ENCODE results near the gene CPNE1.
"Not testable (repeated sequence)": the region's sequence is repeated elsewhere in the genome, so short reads cannot be mapped to it uniquely, and the experiment has no call there.

The CPNE1 gene

DNA sequence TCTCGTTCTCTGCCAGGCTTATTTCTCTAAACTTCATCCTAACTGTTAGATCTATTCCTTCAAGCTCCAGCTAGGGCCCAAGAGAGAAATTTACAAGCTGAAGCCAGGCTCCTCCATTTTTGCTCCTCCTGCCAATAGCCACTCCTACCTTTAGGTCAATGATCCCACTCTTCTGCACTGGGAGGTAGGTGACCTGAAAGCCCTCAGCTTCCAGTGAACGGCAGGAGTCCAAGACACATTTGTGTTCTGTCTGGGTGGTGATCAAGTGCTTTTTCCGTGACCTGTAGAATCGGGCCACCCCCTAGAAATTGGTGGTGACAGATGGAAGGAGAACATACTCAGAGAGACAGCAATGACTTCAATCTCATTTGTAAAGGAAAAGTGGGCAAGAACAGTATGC lies 25.6 kb upstream of the CPNE1 start:
- Histone ChIP-seq H3K4me3 (ENCODE audit: low read length) (no peak overlapping the region), H3K9ac (ENCODE audit: low read length) (no peak overlapping the region), H3K36me3 (replicated peaks; ENCODE audit: low read depth, low read length) (peaks cover 18% of the 10 kb centered on the region), H2AFZ (ENCODE audit: low read depth, low read length) (no peak overlapping the region), H3K4me1 (ENCODE audit: low read length) (no peaks in the 10 kb centered on the region), H3K79me2 (ENCODE audit: low read length) (no peaks in the 10 kb centered on the region), H3K27ac (ENCODE audit: low read length) (no peak overlapping the region), H3K9me3 (ENCODE audit: insufficient read depth, low read length) (no peaks in the 10 kb centered on the region), H4K20me1 (ENCODE audit: insufficient read depth, low read length) (no peaks in the 10 kb centered on the region), H3K4me2 (ENCODE audit: low read length) (no peak overlapping the region), H3K27me3 (ENCODE audit: low read depth, low read length) (no peaks in the 10 kb centered on the region)
- TF ChIP-seq EZH2phosphoT487 (IDR thresholded peaks at IDR 0.05; ENCODE audit: low read depth) = no peak
- TF ChIP-seq, protein P1, sequence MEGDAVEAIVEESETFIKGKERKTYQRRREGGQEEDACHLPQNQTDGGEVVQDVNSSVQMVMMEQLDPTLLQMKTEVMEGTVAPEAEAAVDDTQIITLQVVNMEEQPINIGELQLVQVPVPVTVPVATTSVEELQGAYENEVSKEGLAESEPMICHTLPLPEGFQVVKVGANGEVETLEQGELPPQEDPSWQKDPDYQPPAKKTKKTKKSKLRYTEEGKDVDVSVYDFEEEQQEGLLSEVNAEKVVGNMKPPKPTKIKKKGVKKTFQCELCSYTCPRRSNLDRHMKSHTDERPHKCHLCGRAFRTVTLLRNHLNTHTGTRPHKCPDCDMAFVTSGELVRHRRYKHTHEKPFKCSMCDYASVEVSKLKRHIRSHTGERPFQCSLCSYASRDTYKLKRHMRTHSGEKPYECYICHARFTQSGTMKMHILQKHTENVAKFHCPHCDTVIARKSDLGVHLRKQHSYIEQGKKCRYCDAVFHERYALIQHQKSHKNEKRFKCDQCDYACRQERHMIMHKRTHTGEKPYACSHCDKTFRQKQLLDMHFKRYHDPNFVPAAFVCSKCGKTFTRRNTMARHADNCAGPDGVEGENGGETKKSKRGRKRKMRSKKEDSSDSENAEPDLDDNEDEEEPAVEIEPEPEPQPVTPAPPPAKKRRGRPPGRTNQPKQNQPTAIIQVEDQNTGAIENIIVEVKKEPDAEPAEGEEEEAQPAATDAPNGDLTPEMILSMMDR (IDR thresholded peaks at IDR 0.05; ENCODE audit: low read depth, low read length) = no peak

DNA sequence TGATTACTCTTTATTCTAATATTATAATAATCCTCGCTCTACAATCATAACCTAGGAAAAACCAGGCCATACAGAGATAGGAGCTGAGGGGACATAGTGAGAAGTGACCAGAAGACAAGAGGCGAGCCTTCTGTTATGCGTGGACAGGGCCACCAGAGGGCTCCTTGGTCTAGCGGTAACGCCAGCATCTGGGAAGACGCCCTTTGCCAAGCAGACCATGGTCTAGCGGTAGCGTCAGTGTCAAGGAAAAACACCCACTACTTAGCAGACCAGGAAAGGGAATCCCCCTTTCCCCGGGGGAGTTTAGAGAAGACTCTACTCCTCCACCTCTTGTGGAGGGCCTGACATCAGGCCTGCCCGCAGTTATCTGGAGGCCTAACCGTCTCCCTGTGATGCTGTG lies 22.2 kb upstream of the CPNE1 start:
- H3K9ac ChIP-seq (ENCODE audit: low read length); H3K4me1 ChIP-seq (ENCODE audit: low read length); H3K27ac ChIP-seq (ENCODE audit: low read length); H3K79me2 ChIP-seq (ENCODE audit: low read length); H2AFZ ChIP-seq (ENCODE audit: low read depth, low read length); H4K20me1 ChIP-seq (ENCODE audit: insufficient read depth, low read length); H3K9me3 ChIP-seq (ENCODE audit: insufficient read depth, low read length); H3K4me2 ChIP-seq (ENCODE audit: low read length); H3K4me3 ChIP-seq (ENCODE audit: low read length); H3K27me3 ChIP-seq (ENCODE audit: low read depth, low read length): not testable (repeated sequence)
- TF ChIP-seq, protein P1 (IDR thresholded peaks at IDR 0.05; ENCODE audit: low read depth, low read length) = peak; percentile 18
- peaks cover 14% of the 10 kb centered on the region for H3K36me3 ChIP-seq (replicated peaks; ENCODE audit: low read depth, low read length)

DNA sequence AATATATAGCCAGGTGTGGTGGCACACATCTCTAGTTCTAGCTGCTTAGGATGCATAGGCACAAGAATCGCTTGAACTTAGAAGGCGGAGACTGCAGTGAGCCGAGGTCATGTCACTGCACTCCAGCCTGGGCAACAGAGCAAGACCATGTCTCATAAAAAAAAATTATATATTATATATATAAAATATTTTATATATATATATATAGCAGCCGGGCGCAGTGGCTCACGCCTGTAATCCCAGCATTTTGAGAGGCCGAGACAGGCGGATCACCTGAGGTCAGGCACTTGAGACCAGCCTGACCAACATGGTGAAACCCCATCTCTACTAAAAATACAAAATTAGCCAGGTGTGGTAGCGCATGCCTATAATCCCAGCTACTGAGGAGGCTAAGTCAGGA lies 20.7 kb upstream of the CPNE1 start:
- not testable (repeated sequence) for H3K27me3 ChIP-seq (ENCODE audit: low read depth, low read length); H3K27ac ChIP-seq (ENCODE audit: low read length); H3K9me3 ChIP-seq (ENCODE audit: insufficient read depth, low read length); H3K4me2 ChIP-seq (ENCODE audit: low read length); H3K4me3 ChIP-seq (ENCODE audit: low read length); H4K20me1 ChIP-seq (ENCODE audit: insufficient read depth, low read length); H3K79me2 ChIP-seq (ENCODE audit: low read length); H2AFZ ChIP-seq (ENCODE audit: low read depth, low read length); H3K9ac ChIP-seq (ENCODE audit: low read length); H3K4me1 ChIP-seq (ENCODE audit: low read length)
- H3K36me3 ChIP-seq (replicated peaks; ENCODE audit: low read depth, low read length) = peaks cover 11% of the 10 kb centered on the region

DNA sequence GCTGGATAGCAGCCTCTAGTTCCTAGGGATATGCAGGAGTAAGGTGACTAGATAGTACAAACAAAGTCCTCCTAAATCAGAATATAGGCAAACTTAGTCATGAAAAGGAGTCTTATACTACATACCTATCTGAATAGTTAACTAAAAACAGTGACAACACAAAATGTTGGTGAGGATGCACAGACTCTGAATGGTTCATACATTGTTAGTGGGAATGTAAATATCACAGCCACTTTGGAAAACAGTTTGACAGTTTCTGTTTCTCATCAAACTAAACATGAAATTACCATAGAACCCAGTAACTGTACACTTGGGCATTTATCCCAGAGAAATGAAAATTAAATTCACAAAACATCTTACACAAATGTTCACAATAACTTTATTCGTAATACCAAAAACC lies 17.3 kb upstream of the CPNE1 start:
- H3K27me3 ChIP-seq (ENCODE audit: low read depth, low read length) = no peaks in the 10 kb centered on the region
- no peak overlapping the region for H3K4me3 ChIP-seq (ENCODE audit: low read length)
- no peaks in the 10 kb centered on the region for H3K9me3 ChIP-seq (ENCODE audit: insufficient read depth, low read length)
- no peaks in the 10 kb centered on the region for H3K79me2 ChIP-seq (ENCODE audit: low read length)
- no peak overlapping the region for H3K27ac ChIP-seq (ENCODE audit: low read length)
- TF ChIP-seq EZH2phosphoT487 (IDR thresholded peaks at IDR 0.05; ENCODE audit: low read depth) = no peak
- TF ChIP-seq, protein P1 (IDR thresholded peaks at IDR 0.05; ENCODE audit: low read depth, low read length) = no peak
- H3K36me3 ChIP-seq (replicated peaks; ENCODE audit: low read depth, low read length) = peaks cover 7% of the 10 kb centered on the region
- H3K4me1 ChIP-seq (ENCODE audit: low read length) = peaks cover 13% of the 10 kb centered on the region
- H3K9ac ChIP-seq (ENCODE audit: low read length) = no peak overlapping the region
- no peak overlapping the region for H2AFZ ChIP-seq (ENCODE audit: low read depth, low read length)
- H3K4me2 ChIP-seq (ENCODE audit: low read length) = no peak overlapping the region
- H4K20me1 ChIP-seq (ENCODE audit: insufficient read depth, low read length) = no peaks in the 10 kb centered on the region
